Subcutaneous adipose tissue (tissue), 4 donors: ENCODE results near the gene RICTOR. TPM values are rescaled to one million over a fixed set of nuclear protein-coding genes. Genes with fewer than 3 reads are reported as not detected.

ENCODE experiments used
- total RNA-seq, 4 donors: library from RNA; depleted of rRNA; stranded (reverse); fragments of >200 nt; gene quantifications; one replicate each; pipeline ENCODE4 v1.1.0, GENCODE V29; 2016
- TF ChIP-seq, protein P1 (sequence below): fragments of 450-650 bp; IDR thresholded peaks from one replicate; pipeline ENCODE4 v1.5.1; 2016; ENCODE audit warnings: low read depth, mild to moderate bottlenecking, control low read depth, antibody characterized with exemption, moderate library complexity

Gene RICTOR
- total RNA-seq, 4 donors from 2014 or later: 35.2 to 55.6 (median 39.3) TPM

DNA sequence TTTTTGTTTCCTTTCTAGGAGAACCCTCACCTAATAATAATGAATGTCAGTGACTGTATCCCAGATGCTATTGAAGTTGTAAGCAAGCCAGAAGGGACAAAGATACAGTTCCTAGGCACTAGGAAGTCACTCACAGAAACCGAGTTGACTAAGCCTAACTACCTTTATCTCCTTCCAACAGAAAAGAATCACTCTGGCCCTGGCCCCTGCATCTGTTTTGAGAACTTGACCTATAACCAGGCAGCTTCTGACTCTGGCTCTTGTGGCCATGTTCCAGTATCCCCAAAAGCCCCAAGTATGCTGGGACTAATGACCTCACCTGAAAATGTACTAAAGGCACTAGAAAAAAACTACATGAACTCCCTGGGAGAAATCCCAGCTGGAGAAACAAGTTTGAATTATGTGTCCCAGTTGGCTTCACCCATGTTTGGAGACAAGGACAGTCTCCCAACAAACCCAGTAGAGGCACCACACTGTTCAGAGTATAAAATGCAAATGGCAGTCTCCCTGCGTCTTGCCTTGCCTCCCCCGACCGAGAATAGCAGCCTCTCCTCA, 141.3 kb downstream of the RICTOR start:
- TF ChIP-seq, protein P1, sequence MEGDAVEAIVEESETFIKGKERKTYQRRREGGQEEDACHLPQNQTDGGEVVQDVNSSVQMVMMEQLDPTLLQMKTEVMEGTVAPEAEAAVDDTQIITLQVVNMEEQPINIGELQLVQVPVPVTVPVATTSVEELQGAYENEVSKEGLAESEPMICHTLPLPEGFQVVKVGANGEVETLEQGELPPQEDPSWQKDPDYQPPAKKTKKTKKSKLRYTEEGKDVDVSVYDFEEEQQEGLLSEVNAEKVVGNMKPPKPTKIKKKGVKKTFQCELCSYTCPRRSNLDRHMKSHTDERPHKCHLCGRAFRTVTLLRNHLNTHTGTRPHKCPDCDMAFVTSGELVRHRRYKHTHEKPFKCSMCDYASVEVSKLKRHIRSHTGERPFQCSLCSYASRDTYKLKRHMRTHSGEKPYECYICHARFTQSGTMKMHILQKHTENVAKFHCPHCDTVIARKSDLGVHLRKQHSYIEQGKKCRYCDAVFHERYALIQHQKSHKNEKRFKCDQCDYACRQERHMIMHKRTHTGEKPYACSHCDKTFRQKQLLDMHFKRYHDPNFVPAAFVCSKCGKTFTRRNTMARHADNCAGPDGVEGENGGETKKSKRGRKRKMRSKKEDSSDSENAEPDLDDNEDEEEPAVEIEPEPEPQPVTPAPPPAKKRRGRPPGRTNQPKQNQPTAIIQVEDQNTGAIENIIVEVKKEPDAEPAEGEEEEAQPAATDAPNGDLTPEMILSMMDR: no peak

- TF ChIP-seq, protein P1: no peak
These were observed 142.5 kb downstream of the RICTOR start for GRCh38 chr5:38931731-38932130.

GRCh38 chr5:38929838-38930237, 144.4 kb downstream of the RICTOR start:
- TF ChIP-seq, protein P1: no peak

GRCh38 chr5:38927470-38927869, 146.7 kb downstream of the RICTOR start:
- TF ChIP-seq, protein P1: no peak

GRCh38 chr5:38926121-38926520, 148.1 kb downstream of the RICTOR start:
- TF ChIP-seq, protein P1: no peak

GRCh38 chr5:38925154-38925925, 148.9 kb downstream of the RICTOR start:
- TF ChIP-seq, protein P1: no peak

- TF ChIP-seq, protein P1: no peak
These were observed 150.3 kb downstream of the RICTOR start for GRCh38 chr5:38923661-38924451.
